Suprapubic skin (tissue), 3 donors: ENCODE results near the gene ARHGAP23.

Experiments
- CTCF ChIP-seq, 2 donors: fragments of 200-600 bp in 1 of 2; fragments of 450-650 bp in 1 of 2; sonication (generic) in 1 of 2; IDR thresholded peaks; one replicate each; pipeline ENCODE4 v1.5.1; 2016 to 2019; ENCODE audit warnings: antibody characterized with exemption in 2 of 2, mild to moderate bottlenecking in 1 of 2, moderate library complexity in 1 of 2
- POLR2A ChIP-seq, 2 donors: fragments of 450-650 bp; IDR thresholded peaks; one replicate each; pipeline ENCODE4 v1.6.1; 2017; ENCODE audit warnings: antibody characterized with exemption in 2 of 2, mild to moderate bottlenecking in 2 of 2, moderate library complexity in 2 of 2

GRCh38 chr17:38420518-38420917 lies 7.7 kb upstream of the ARHGAP23 start:
- TF ChIP-seq CTCF (IDR thresholded peaks at IDR 0.05) (no peak), POLR2A (IDR thresholded peaks at IDR 0.05) (no peak)
